ENCODE measurements around the gene CNKSR2.

- TF ChIP-seq EZH2 (IDR thresholded peaks at IDR 0.05) (no peak), POLR2AphosphoS5 (IDR thresholded peaks at IDR 0.05; ENCODE audit: borderline replicate concordance, low read depth, low read length) (no peak), FOXP2 (optimal IDR thresholded peaks at IDR 0.05; ENCODE audit: control extremely low read depth, extremely low read length, insufficient read depth) (no peak)
Observed at GRCh38 chrX:21469071-21469470, 94.9 kb downstream of the CNKSR2 start.
